DOHH2 (cell line): ENCODE data around the gene TMEM82.

Experiments
- H3F3A ChIP-seq: fragments of 200-600 bp; sonication (generic), shearing (Covaris generic); 2 replicates; pipeline ENCODE4 v1.6.0; 2016; ENCODE audit warnings: antibody characterized with exemption, mild to moderate bottlenecking; ENCODE audit not compliant: control insufficient read depth, insufficient read depth
- H3K27ac ChIP-seq: fragments of 200-600 bp; sonication (generic); 2 replicates; pipeline ENCODE4 v1.5.1; 2014; ENCODE audit warnings: low read depth, mild to moderate bottlenecking, low read length, moderate library complexity
- H3K27me3 ChIP-seq: fragments of 200-600 bp; sonication (generic); 2 replicates; pipeline ENCODE4 v1.6.1; 2014; ENCODE audit warnings: mild to moderate bottlenecking, low read length, mixed read lengths; ENCODE audit not compliant: control insufficient read depth
- H3K36me3 ChIP-seq: fragments of 200-600 bp; sonication (generic); 2 replicates; pipeline ENCODE4 v1.6.1; 2014; ENCODE audit warnings: mild to moderate bottlenecking, low read length, moderate library complexity, mixed read lengths; ENCODE audit not compliant: control insufficient read depth
- H3K4me1 ChIP-seq: fragments of 200-600 bp; sonication (generic); 2 replicates; pipeline ENCODE4 v1.6.1; 2014; ENCODE audit warnings: mild to moderate bottlenecking, low read length, mixed read lengths; ENCODE audit not compliant: control insufficient read depth
- H3K4me2 ChIP-seq: fragments of 200-600 bp; sonication (generic); 2 replicates; pipeline ENCODE4 v1.6.0; 2014; ENCODE audit warnings: mild to moderate bottlenecking, low read length, moderate library complexity
- H3K4me3 ChIP-seq: fragments of 200-600 bp; sonication (generic); 2 replicates; pipeline ENCODE4 v1.5.1; 2014; ENCODE audit warnings: mild to moderate bottlenecking, low read length, mixed read lengths
- H3K79me2 ChIP-seq: fragments of 200-600 bp; sonication (generic); 2 replicates; pipeline ENCODE4 v1.6.1; 2014; ENCODE audit warnings: mild to moderate bottlenecking, low read length, mixed read lengths; ENCODE audit not compliant: control insufficient read depth
- H3K9me2 ChIP-seq: fragments of 200-600 bp; sonication (generic); replicated peaks from 2 replicates; pipeline ENCODE4 v1.6.1; 2014; ENCODE audit warnings: mild to moderate bottlenecking, low read length, mixed read lengths; ENCODE audit not compliant: control insufficient read depth
- H3K9me3 ChIP-seq: fragments of 200-600 bp; sonication (generic); 2 replicates; pipeline ENCODE4 v1.6.1; 2014; ENCODE audit warnings: antibody characterized with exemption, low read length, mixed read lengths; ENCODE audit not compliant: control insufficient read depth, insufficient read depth
- H4K20me1 ChIP-seq: fragments of 200-600 bp; sonication (generic); 2 replicates; pipeline ENCODE4 v1.6.0; 2014; ENCODE audit warnings: low read depth, mild to moderate bottlenecking, antibody characterized with exemption, low read length, moderate library complexity; ENCODE audit not compliant: control insufficient read depth, insufficient read depth
- EZH2phosphoT487 ChIP-seq: fragments of 200-600 bp; sonication (generic); IDR thresholded peaks from 2 replicates; pipeline ENCODE4 v1.6.1; 2017; ENCODE audit warnings: borderline replicate concordance, mild to moderate bottlenecking, antibody characterized with exemption, low read length, moderate library complexity, mixed read lengths
- TF ChIP-seq, protein P1 (sequence below): fragments of 200-600 bp; sonication (generic); IDR thresholded peaks from one replicate; pipeline ENCODE4 v1.5.1; 2014; ENCODE audit warnings: antibody characterized with exemption, mild to moderate bottlenecking, low read depth, low read length; ENCODE audit not compliant: poor library complexity, severe bottlenecking

Gene TMEM82

DNA sequence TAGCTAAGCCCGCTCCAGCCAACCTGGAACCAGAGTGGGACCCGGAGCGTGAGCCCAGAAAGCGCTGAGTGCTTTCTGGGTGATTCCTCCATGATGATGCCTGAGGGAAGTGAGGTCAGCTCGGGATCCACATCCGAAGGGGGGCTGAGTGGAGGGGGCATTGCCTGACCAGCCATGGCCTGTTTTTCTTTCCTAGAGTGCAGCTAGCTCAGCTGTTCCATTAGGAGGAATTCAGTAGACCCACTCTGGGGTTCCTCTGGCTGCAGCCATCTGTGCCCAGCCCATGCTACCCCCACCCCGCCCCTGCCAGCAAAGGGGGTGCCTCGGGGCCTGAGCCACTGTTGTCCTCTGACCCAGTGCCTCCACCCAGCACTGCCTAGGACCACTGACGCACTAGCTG, 15.8 kb upstream of the TMEM82 start:
- TF ChIP-seq EZH2phosphoT487 = no peak
- TF ChIP-seq, protein P1, sequence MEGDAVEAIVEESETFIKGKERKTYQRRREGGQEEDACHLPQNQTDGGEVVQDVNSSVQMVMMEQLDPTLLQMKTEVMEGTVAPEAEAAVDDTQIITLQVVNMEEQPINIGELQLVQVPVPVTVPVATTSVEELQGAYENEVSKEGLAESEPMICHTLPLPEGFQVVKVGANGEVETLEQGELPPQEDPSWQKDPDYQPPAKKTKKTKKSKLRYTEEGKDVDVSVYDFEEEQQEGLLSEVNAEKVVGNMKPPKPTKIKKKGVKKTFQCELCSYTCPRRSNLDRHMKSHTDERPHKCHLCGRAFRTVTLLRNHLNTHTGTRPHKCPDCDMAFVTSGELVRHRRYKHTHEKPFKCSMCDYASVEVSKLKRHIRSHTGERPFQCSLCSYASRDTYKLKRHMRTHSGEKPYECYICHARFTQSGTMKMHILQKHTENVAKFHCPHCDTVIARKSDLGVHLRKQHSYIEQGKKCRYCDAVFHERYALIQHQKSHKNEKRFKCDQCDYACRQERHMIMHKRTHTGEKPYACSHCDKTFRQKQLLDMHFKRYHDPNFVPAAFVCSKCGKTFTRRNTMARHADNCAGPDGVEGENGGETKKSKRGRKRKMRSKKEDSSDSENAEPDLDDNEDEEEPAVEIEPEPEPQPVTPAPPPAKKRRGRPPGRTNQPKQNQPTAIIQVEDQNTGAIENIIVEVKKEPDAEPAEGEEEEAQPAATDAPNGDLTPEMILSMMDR = no peak
- Histone ChIP-seq H3K4me1 (no peaks in the 10 kb centered on the region), H3F3A (no peaks in the 10 kb centered on the region), H3K4me2 (no peak overlapping the region), H3K36me3 (peaks cover 38% of the 10 kb centered on the region), H3K9me2 (no peaks in the 10 kb centered on the region), H4K20me1 (no peaks in the 10 kb centered on the region), H3K9me3 (no peaks in the 10 kb centered on the region), H3K4me3 (no peak overlapping the region), H3K79me2 (no peaks in the 10 kb centered on the region), H3K27me3 (no peaks in the 10 kb centered on the region), H3K27ac (no peak overlapping the region)

DNA sequence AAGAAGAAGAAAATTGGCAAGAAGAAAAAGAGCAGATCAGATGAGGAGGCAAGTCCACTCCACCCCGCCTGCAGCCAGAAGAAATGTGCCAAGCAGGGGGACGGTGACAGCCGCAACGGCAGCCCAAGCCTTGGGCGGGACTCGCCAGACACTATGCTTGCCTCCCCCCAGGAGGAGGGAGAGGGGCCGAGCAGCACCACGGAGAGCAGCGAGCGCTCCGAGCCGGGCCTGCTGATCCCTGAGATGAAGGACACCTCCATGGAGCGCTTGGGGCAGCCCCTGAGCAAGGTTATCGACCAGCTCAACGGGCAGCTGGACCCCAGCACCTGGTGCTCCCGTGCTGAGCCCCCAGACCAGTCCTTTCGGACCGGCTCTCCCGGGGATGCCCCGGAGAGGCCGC, 15.3 kb upstream of the TMEM82 start:
- Histone ChIP-seq H3K4me2 (no peak overlapping the region), H3K36me3 (peaks cover 41% of the 10 kb centered on the region), H3K27ac (no peak overlapping the region), H3F3A (no peaks in the 10 kb centered on the region), H3K9me3 (no peaks in the 10 kb centered on the region), H4K20me1 (no peaks in the 10 kb centered on the region), H3K27me3 (no peaks in the 10 kb centered on the region), H3K4me1 (no peaks in the 10 kb centered on the region), H3K4me3 (no peak overlapping the region), H3K79me2 (no peaks in the 10 kb centered on the region), H3K9me2 (no peaks in the 10 kb centered on the region)
- TF ChIP-seq, protein P1 = no peak

DNA sequence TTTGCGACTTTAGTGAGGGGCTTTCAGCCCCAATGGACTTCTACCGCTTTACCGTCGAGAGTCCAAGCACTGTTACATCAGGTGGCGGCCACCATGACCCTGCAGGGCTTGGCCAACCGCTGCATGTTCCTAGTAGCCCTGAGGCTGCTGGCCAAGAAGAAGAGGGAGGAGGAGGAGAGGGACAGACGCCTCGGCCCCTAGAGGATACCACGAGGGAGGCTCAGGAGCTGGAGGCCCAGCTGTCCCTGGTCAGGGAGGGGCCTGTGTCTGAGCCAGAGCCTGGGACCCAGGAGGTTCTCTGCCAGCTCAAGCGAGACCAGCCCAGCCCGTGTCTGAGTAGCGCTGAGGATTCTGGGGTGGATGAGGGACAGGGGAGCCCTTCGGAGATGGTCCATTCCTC, 14.9 kb upstream of the TMEM82 start:
- H3F3A ChIP-seq = no peaks in the 10 kb centered on the region
- TF ChIP-seq EZH2phosphoT487 = no peak
- TF ChIP-seq, protein P1 = no peak
- no peaks in the 10 kb centered on the region for H3K79me2 ChIP-seq
- H3K4me3 ChIP-seq = no peak overlapping the region
- no peaks in the 10 kb centered on the region for H3K9me3 ChIP-seq
- H3K9me2 ChIP-seq = no peaks in the 10 kb centered on the region
- H3K36me3 ChIP-seq = peaks cover 44% of the 10 kb centered on the region
- H3K27me3 ChIP-seq = no peaks in the 10 kb centered on the region
- H4K20me1 ChIP-seq = no peaks in the 10 kb centered on the region
- no peak overlapping the region for H3K4me2 ChIP-seq
- no peaks in the 10 kb centered on the region for H3K4me1 ChIP-seq
- H3K27ac ChIP-seq = no peak overlapping the region
